HEK293 (cell line): ENCODE results near the gene CPA2.

Experiments used
- CTCF ChIA-PET: fragments of 350-600 bp; formaldehyde crosslinking; extraction: SDS; loops from one replicate; lab custom pipeline; 2021; ENCODE audit warnings: antibody characterized with exemption; lab: Yijun Ruan, JAX
- POLR2A ChIA-PET: fragments of 300-600 bp; formaldehyde crosslinking; extraction: SDS; loops from one replicate; lab custom pipeline; 2020; ENCODE audit warnings: antibody characterized with exemption, inconsistent platforms; lab: Yijun Ruan, JAX
- H3K27ac ChIP-seq: fragments of 200-500 bp; sonication (Bioruptor generic); 2 replicates; pipeline ENCODE4 v1.5.1; 2014; ENCODE audit warnings: low read depth, low read length, control low read depth, inconsistent platforms; ENCODE audit errors: extremely low read depth
- H3K36me3 ChIP-seq, 2 experiments: fragments of 200-500 bp in 1 of 2; sonication (Bioruptor generic) in 1 of 2; 1 replicate in 1 of 2; 2 replicates in 1 of 2; pipeline ENCODE4 v1.5.1; 2014 to 2017; ENCODE audit warnings: inconsistent platforms in 2 of 2, low read length in 2 of 2; ENCODE audit not compliant: control insufficient read depth in 2 of 2, insufficient read depth in 1 of 2
- H3K4me1 ChIP-seq: fragments of 200-500 bp; sonication (Bioruptor generic); 2 replicates; pipeline ENCODE4 v1.5.1; 2014; ENCODE audit warnings: mild to moderate bottlenecking, low read length, inconsistent platforms; ENCODE audit not compliant: control insufficient read depth, insufficient read depth
- H3K4me3 ChIP-seq: 2 replicates; pipeline ENCODE4 v1.5.1; 2011; ENCODE audit warnings: low read depth, mild to moderate bottlenecking, control low read depth, low read length, moderate library complexity
- H3K9me3 ChIP-seq: fragments of 200-500 bp; sonication (Bioruptor generic); 2 replicates; pipeline ENCODE4 v1.5.1; 2014; ENCODE audit warnings: low read depth, low read length, inconsistent platforms; ENCODE audit not compliant: control insufficient read depth, insufficient read depth
- FEZF1 ChIP-seq: fragments of 450-650 bp; formaldehyde crosslinking; IDR thresholded peaks from 2 replicates; pipeline ENCODE4 v1.5.1; 2016; ENCODE audit warnings: missing biosample characterization, missing genetic modification characterization
- KLF1 ChIP-seq: fragments of 450-650 bp; formaldehyde crosslinking; IDR thresholded peaks from 2 replicates; pipeline ENCODE4 v1.5.1; 2016; ENCODE audit warnings: missing biosample characterization, missing genetic modification characterization
- KLF7 ChIP-seq: fragments of 450-650 bp; formaldehyde crosslinking; IDR thresholded peaks from 2 replicates; pipeline ENCODE4 v1.5.1; 2016; ENCODE audit warnings: missing biosample characterization, missing genetic modification characterization, borderline replicate concordance
- PRDM1 ChIP-seq: fragments of 450-650 bp; formaldehyde crosslinking; IDR thresholded peaks from 2 replicates; pipeline ENCODE4; 2016; ENCODE audit warnings: missing biosample characterization, missing genetic modification characterization
- ZBTB48 ChIP-seq: fragments of 450-650 bp; formaldehyde crosslinking; IDR thresholded peaks from 2 replicates; pipeline ENCODE4 v1.5.1; 2016; ENCODE audit warnings: missing biosample characterization, missing genetic modification characterization
- ZFP41 ChIP-seq: fragments of 450-650 bp; formaldehyde crosslinking; IDR thresholded peaks from 2 replicates; pipeline ENCODE4 v1.5.1; 2016; ENCODE audit warnings: missing biosample characterization, missing genetic modification characterization, borderline replicate concordance
- ZNF112 ChIP-seq: fragments of 450-650 bp; formaldehyde crosslinking; IDR thresholded peaks from 2 replicates; pipeline ENCODE4 v1.5.0; 2017; ENCODE audit warnings: missing biosample characterization, missing genetic modification characterization
- ZNF114 ChIP-seq: fragments of 450-650 bp; formaldehyde crosslinking; IDR thresholded peaks from 2 replicates; pipeline ENCODE4 v1.5.0; 2017; ENCODE audit warnings: missing biosample characterization, missing genetic modification characterization
- ZNF354C ChIP-seq: fragments of 450-650 bp; formaldehyde crosslinking; IDR thresholded peaks from 2 replicates; pipeline ENCODE4 v1.5.1; 2016; ENCODE audit warnings: missing biosample characterization, missing genetic modification characterization, low read depth, borderline replicate concordance
- ZNF391 ChIP-seq: fragments of 450-650 bp; formaldehyde crosslinking; IDR thresholded peaks from 2 replicates; pipeline ENCODE4 v1.5.1; 2016; ENCODE audit warnings: low read depth, missing biosample characterization, missing genetic modification characterization, borderline replicate concordance
- ZNF433 ChIP-seq: fragments of 450-650 bp; formaldehyde crosslinking; IDR thresholded peaks from 2 replicates; pipeline ENCODE4 v1.5.1; 2016; ENCODE audit warnings: missing biosample characterization, missing genetic modification characterization, low read depth
- ZNF544 ChIP-seq: fragments of 450-650 bp; formaldehyde crosslinking; IDR thresholded peaks from 2 replicates; pipeline ENCODE4 v1.5.0; 2017; ENCODE audit warnings: missing biosample characterization, missing genetic modification characterization
- ZNF560 ChIP-seq: fragments of 450-650 bp; formaldehyde crosslinking; IDR thresholded peaks from 2 replicates; pipeline ENCODE4 v1.5.1; 2017; ENCODE audit warnings: missing biosample characterization, missing genetic modification characterization, borderline replicate concordance
- ZNF610 ChIP-seq: fragments of 450-650 bp; formaldehyde crosslinking; IDR thresholded peaks from 2 replicates; pipeline ENCODE4 v1.5.1; 2016; ENCODE audit warnings: missing biosample characterization, missing genetic modification characterization, borderline replicate concordance
- ZNF621 ChIP-seq: fragments of 450-650 bp; formaldehyde crosslinking; IDR thresholded peaks from 2 replicates; pipeline ENCODE4 v1.5.1; 2017; ENCODE audit warnings: missing biosample characterization, missing genetic modification characterization
- ZNF670 ChIP-seq: fragments of 450-650 bp; formaldehyde crosslinking; IDR thresholded peaks from 2 replicates; pipeline ENCODE4 v1.5.1; 2016; ENCODE audit warnings: missing biosample characterization, missing genetic modification characterization, low read depth
- ZNF785 ChIP-seq: fragments of 450-650 bp; formaldehyde crosslinking; IDR thresholded peaks from 2 replicates; pipeline ENCODE4 v1.5.1; 2016; ENCODE audit warnings: missing biosample characterization, missing genetic modification characterization
- TF ChIP-seq, protein P1 (sequence below): fragments of 450-650 bp; formaldehyde crosslinking; IDR thresholded peaks from 2 replicates; pipeline ENCODE4 v1.5.1; 2016; ENCODE audit warnings: missing biosample characterization, missing genetic modification characterization, borderline replicate concordance
- TF ChIP-seq, protein P2 (sequence below): fragments of 450-650 bp; formaldehyde crosslinking; IDR thresholded peaks from 2 replicates; pipeline ENCODE4 v1.5.1; 2016; ENCODE audit warnings: missing biosample characterization, missing genetic modification characterization
- TF ChIP-seq, protein P3 (sequence below): fragments of 450-650 bp; formaldehyde crosslinking; IDR thresholded peaks from 2 replicates; pipeline ENCODE4 v1.5.1; 2016; ENCODE audit warnings: missing biosample characterization, missing genetic modification characterization
- TF ChIP-seq, protein P4 (sequence below): fragments of 450-650 bp; formaldehyde crosslinking; IDR thresholded peaks from 2 replicates; pipeline ENCODE4 v1.5.0; 2017; ENCODE audit warnings: missing biosample characterization, missing genetic modification characterization, borderline replicate concordance

The CPA2 gene

DNA sequence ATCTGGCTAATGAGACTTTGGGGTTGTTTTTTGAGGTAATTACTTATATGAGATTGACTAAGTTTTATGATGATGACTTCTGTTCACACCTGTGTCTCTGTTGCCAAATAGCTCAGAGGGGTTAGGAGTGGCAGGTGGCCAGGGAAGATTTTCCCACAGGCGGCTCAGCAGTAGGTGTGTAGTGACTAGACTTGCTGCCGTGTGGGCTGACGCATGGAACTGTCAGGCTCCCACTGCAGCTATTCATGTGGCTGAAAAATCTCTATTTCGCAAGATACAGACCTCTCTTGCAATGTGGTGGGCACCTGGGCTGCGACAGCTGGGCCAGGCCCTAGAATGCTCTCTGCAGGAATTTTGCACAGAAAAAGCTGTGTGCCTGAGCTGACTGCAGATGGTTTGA, 27.7 kb downstream of the CPA2 start (continued):
- TF ChIP-seq FEZF1: no peak

DNA sequence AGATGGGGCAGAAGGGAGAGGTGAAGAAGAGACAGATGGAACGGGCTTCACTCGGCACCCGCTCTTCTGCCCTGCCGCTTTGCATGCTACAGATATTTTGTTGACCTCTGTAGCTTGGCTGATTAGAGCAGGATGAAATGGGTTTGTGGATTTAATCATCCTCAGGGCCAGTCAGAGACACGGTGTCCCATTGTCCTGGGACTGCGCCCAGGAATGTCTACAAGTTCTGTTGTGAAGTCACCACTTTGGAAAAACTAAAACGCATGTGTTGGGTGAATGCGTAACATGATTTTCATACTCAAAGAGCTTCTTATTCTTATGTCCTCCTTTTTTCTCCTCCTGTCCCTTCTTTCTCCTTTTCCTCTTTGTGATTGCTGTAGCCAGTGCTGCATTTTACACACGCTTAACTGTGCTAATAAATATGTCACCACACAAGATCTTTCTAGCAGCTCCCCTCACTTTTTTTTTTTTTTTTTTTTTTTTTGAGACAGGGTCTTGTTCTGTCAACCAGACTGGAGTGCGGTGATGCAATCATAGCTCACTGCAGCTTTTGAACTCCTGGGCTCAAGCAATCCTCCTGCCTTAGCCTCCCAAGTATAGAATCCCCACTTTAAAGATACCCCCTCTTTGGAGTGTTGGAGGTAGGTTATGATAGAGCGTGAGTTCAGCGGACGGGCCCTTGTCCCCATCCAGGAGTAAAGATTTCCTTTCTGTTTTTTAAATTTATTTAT, 29.7 kb downstream of the CPA2 start:
- TF ChIP-seq ZNF544 (tag by site-specific recombination) (no peak), ZNF610 (no peak), ZNF560 (no peak), ZNF433 (no peak), ZNF354C (no peak), ZNF621 (tag by site-specific recombination) (no peak), FEZF1 (no peak), ZNF670 (no peak), ZNF391 (tag by site-specific recombination) (no peak), KLF1 (tag by site-specific recombination) (no peak)
- TF ChIP-seq, protein P1, sequence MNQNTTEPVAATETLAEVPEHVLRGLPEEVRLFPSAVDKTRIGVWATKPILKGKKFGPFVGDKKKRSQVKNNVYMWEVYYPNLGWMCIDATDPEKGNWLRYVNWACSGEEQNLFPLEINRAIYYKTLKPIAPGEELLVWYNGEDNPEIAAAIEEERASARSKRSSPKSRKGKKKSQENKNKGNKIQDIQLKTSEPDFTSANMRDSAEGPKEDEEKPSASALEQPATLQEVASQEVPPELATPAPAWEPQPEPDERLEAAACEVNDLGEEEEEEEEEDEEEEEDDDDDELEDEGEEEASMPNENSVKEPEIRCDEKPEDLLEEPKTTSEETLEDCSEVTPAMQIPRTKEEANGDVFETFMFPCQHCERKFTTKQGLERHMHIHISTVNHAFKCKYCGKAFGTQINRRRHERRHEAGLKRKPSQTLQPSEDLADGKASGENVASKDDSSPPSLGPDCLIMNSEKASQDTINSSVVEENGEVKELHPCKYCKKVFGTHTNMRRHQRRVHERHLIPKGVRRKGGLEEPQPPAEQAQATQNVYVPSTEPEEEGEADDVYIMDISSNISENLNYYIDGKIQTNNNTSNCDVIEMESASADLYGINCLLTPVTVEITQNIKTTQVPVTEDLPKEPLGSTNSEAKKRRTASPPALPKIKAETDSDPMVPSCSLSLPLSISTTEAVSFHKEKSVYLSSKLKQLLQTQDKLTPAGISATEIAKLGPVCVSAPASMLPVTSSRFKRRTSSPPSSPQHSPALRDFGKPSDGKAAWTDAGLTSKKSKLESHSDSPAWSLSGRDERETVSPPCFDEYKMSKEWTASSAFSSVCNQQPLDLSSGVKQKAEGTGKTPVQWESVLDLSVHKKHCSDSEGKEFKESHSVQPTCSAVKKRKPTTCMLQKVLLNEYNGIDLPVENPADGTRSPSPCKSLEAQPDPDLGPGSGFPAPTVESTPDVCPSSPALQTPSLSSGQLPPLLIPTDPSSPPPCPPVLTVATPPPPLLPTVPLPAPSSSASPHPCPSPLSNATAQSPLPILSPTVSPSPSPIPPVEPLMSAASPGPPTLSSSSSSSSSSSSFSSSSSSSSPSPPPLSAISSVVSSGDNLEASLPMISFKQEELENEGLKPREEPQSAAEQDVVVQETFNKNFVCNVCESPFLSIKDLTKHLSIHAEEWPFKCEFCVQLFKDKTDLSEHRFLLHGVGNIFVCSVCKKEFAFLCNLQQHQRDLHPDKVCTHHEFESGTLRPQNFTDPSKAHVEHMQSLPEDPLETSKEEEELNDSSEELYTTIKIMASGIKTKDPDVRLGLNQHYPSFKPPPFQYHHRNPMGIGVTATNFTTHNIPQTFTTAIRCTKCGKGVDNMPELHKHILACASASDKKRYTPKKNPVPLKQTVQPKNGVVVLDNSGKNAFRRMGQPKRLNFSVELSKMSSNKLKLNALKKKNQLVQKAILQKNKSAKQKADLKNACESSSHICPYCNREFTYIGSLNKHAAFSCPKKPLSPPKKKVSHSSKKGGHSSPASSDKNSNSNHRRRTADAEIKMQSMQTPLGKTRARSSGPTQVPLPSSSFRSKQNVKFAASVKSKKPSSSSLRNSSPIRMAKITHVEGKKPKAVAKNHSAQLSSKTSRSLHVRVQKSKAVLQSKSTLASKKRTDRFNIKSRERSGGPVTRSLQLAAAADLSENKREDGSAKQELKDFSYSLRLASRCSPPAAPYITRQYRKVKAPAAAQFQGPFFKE (tag by site-specific recombination): no peak
- Histone ChIP-seq H3K9me3 (no peaks in the 10 kb centered on the region), H3K4me3 (no peak overlapping the region), H3K27ac (no peak overlapping the region), H3K4me1 (no peaks in the 10 kb centered on the region), H3K36me3 (no peaks in the 10 kb centered on the region)
- POLR2A ChIA-PET: no interaction called here
- CTCF ChIA-PET: no interaction called here

DNA sequence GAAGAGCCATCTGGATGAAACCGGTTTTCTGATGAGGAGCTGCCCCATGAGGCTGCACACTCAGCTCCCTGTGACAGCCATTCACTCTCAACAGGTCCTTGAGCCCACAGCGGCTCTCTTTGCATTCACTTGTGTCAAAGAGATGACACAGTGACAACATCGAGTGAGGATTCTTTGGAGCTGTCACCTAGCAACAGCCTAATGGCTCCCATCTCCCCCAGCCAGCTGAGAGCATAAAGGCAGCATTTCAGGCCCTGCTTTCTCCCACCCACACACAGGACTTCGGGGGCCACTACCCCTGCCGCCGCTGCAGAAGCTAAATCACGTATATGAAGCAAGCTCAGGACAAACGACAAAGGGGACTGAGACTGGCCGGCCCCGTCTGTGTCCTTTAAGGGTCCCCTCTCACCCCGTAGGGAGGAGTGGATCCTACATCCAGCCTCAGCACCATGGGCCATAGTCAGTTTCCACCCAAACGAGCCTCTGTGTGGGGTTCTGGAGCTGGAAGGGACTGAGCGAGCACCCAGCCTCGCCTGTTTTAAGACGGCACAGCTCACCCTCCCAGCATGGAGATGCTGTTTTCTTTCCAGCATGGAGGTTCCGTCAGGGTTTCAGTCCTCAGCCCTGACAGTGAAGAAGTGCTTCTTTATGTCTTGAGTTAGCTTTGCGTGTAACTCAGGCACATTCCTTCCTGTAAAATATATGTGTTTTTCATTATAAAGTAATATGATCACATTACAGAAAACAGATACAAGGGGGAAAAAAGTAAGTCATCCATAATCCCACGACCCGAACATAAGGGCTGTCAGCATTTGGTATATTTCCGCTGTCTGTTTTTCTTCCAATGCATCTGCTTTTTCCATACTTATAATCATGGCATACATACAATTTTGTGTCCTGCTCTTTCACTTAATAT, 31.2 kb downstream of the CPA2 start:
- CTCF ChIA-PET: interaction anchor here (1.0 kb wide), 1 partner anchor 227 kb away, joined by 3 read pairs; no protein-coding TSS in a partner anchor
- H3K36me3 ChIP-seq: no peaks in the 10 kb centered on the region
- H3K27ac ChIP-seq: no peak overlapping the region
- no peak overlapping the region for H3K4me3 ChIP-seq
- H3K9me3 ChIP-seq: no peaks in the 10 kb centered on the region
- POLR2A ChIA-PET: no interaction called here
- no peaks in the 10 kb centered on the region for H3K4me1 ChIP-seq
- no peak for TF ChIP-seq ZNF112 (tag by site-specific recombination)
- TF ChIP-seq, protein P2, sequence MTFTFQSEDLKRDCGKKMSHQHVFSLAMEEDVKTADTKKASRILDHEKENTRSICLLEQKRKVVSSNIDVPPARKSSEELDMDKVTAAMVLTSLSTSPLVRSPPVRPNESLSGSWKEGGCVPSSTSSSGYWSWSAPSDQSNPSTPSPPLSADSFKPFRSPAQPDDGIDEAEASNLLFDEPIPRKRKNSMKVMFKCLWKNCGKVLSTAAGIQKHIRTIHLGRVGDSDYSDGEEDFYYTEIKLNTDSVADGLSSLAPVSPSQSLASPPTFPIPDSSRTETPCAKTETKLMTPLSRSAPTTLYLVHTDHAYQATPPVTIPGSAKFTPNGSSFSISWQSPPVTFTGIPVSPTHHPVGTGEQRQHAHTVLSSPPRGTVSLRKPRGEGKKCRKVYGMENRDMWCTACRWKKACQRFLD (tag by site-specific recombination): no peak
- TF ChIP-seq ZNF114 (tag by site-specific recombination): no peak
- TF ChIP-seq KLF7 (tag by site-specific recombination): no peak
- TF ChIP-seq ZBTB48 (tag by site-specific recombination): no peak
- TF ChIP-seq ZNF785 (tag by site-specific recombination): no peak
- TF ChIP-seq PRDM1: no peak
- TF ChIP-seq, protein P3, sequence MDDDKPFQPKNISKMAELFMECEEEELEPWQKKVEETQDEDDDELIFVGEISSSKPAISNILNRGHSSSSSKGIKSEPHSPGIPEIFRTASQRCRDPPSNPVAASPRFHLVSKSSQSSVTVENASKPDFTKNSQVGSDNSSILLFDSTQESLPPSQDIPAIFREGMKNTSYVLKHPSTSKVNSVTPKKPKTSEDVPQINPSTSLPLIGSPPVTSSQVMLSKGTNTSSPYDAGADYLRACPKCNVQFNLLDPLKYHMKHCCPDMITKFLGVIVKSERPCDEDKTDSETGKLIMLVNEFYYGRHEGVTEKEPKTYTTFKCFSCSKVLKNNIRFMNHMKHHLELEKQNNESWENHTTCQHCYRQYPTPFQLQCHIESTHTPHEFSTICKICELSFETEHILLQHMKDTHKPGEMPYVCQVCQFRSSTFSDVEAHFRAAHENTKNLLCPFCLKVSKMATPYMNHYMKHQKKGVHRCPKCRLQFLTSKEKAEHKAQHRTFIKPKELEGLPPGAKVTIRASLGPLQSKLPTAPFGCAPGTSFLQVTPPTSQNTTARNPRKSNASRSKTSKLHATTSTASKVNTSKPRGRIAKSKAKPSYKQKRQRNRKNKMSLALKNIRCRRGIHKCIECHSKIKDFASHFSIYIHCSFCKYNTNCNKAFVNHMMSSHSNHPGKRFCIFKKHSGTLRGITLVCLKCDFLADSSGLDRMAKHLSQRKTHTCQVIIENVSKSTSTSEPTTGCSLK: no peak
- TF ChIP-seq, protein P4, sequence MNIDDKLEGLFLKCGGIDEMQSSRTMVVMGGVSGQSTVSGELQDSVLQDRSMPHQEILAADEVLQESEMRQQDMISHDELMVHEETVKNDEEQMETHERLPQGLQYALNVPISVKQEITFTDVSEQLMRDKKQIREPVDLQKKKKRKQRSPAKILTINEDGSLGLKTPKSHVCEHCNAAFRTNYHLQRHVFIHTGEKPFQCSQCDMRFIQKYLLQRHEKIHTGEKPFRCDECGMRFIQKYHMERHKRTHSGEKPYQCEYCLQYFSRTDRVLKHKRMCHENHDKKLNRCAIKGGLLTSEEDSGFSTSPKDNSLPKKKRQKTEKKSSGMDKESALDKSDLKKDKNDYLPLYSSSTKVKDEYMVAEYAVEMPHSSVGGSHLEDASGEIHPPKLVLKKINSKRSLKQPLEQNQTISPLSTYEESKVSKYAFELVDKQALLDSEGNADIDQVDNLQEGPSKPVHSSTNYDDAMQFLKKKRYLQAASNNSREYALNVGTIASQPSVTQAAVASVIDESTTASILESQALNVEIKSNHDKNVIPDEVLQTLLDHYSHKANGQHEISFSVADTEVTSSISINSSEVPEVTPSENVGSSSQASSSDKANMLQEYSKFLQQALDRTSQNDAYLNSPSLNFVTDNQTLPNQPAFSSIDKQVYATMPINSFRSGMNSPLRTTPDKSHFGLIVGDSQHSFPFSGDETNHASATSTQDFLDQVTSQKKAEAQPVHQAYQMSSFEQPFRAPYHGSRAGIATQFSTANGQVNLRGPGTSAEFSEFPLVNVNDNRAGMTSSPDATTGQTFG (tag by site-specific recombination): no peak
- TF ChIP-seq ZFP41 (tag by site-specific recombination): no peak
